Activated T-helper 2 cell treated with anti-CD3 and anti-CD28 coated beads, Interferon-gamma antibody, Interleukin-2, Interleukin-4, amounts not matched to agents 10 μg/mL and 5 μg/mL and 100 μg/mL, durations not matched to agents 14 hours and 24 hours and 36 hours (primary cell): Measurements from ENCODE around the gene PRTG. TPM values are rescaled to one million over a fixed set of nuclear protein-coding genes. Genes with fewer than 3 reads are reported as not detected.
"Not testable (repeated sequence)": the region's sequence is repeated elsewhere in the genome, so short reads cannot be mapped to it uniquely, and the experiment has no call there.

ENCODE experiments used
- DNase-seq: peaks from one replicate; pipeline ENCODE4 v3.0.0; 2021; ENCODE audit warnings: low spot score
- H3K27ac Mint-ChIP-seq: one replicate; pipeline ENCODE4 v1.8.0; 2021; ENCODE audit warnings: mixed read lengths
- H3K27me3 Mint-ChIP-seq: one replicate; pipeline ENCODE4 v1.8.0; 2021; ENCODE audit warnings: low read depth, mixed read lengths
- H3K36me3 Mint-ChIP-seq: one replicate; pipeline ENCODE4 v1.8.0; 2021; ENCODE audit warnings: low read depth, mixed read lengths
- H3K4me1 Mint-ChIP-seq: one replicate; pipeline ENCODE4 v1.8.0; 2021; ENCODE audit warnings: low read depth, mixed read lengths
- H3K4me3 Mint-ChIP-seq: one replicate; pipeline ENCODE4 v1.8.0; 2021; ENCODE audit warnings: low read depth, mild to moderate bottlenecking, moderate library complexity, mixed read lengths
- H3K9me3 Mint-ChIP-seq: one replicate; pipeline ENCODE4 v1.8.0; 2021; ENCODE audit warnings: mixed read lengths
- intact Hi-C: fragments of 100-400 bp; cut with micrococcal nuclease; formaldehyde crosslinking; loops from one replicate; pipeline ENCODE4 v1.15.1; 2023
- total RNA-seq: library from RNA; stranded (reverse); gene quantifications from 2 replicates; pipeline ENCODE4 v1.2.3, GENCODE V29; 2022

PRTG gene
- total RNA-seq, 1 donor from 2014 or later = 0.66 TPM

DNA sequence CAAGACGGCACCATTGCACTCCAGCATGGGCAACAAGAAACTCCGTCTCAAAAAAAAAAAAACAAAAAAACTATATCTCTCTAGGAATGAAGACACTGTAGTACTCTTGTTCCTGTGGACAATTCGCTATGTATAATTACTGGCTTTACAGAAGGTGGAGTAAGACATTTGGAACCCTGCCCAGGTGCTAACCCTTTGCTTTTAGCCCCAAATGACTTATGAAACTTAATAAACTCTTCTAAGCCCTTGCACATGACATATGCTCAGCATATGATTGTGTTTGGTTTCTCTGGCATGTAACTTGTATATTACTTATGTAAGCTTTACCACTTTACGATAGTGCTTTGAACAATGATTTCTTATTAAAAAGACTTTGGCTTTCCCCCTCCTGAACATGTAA lies 27.3 kb upstream of the PRTG start:
- DNase-seq = no peak
- no peaks in the 10 kb centered on the region for H3K36me3 Mint-ChIP-seq
- H3K4me3 Mint-ChIP-seq = no peak overlapping the region
- intact Hi-C loops = no loop called here
- no peaks in the 10 kb centered on the region for H3K9me3 Mint-ChIP-seq
- no peak overlapping the region for H3K27ac Mint-ChIP-seq
- peaks cover 7% of the 10 kb centered on the region for H3K4me1 Mint-ChIP-seq
- H3K27me3 Mint-ChIP-seq = no peaks in the 10 kb centered on the region

DNA sequence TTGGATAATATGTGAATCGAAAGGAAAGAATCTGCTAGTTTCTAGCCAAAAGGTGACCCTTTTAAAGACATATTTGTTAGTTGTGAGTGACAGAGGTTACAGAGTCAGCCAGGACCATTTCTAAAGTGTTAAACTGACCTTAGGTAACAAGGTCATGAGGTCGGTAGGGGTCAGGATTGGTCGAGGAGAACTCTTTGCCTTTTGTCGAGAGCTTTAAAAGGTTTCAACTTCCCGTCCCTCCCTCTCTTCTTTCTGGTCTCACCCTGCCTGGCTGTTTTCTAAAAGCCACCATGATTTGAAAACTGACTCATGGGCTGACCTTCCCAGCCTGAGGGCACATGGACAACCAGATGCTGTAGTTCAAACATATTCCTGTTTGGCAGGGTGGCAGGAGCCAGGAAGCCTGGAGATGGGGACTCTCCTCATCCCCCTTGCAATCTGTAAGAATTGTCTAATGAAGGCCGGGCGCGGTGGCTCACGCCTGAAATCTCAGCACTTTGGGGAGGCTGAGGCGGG lies 25.8 kb upstream of the PRTG start:
- Mint-ChIP-seq H3K27ac (no peak overlapping the region), H3K4me1 (peaks cover 7% of the 10 kb centered on the region), H3K27me3 (no peaks in the 10 kb centered on the region), H3K9me3 (no peaks in the 10 kb centered on the region), H3K4me3 (no peak overlapping the region), H3K36me3 (no peaks in the 10 kb centered on the region)
- no peak for DNase-seq
- intact Hi-C loops = no loop called here

DNA sequence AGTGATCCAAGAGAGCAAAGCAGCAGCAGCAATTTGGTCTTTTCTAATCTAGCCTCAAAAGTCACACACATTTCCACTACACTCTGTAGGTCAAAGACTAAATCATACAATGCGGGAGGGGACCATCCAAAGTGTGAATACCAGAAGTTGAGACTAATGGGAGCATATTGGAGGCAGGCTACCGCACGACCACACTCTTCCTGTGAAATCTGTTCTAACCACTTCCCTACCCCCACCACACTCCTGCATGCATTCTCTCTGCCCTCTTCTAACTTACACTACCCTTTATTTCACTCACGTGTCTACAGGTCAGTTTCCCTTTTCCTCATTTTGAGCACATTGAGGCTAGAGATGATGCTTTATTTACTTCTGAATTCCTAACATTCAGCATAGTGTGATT lies 23.7 kb upstream of the PRTG start:
- H3K4me3 Mint-ChIP-seq = no peak overlapping the region
- intact Hi-C loops = no loop called here
- no peak for DNase-seq
- peaks cover 7% of the 10 kb centered on the region for H3K4me1 Mint-ChIP-seq
- no peaks in the 10 kb centered on the region for H3K9me3 Mint-ChIP-seq
- H3K27ac Mint-ChIP-seq = no peak overlapping the region
- H3K27me3 Mint-ChIP-seq = no peaks in the 10 kb centered on the region
- H3K36me3 Mint-ChIP-seq = no peaks in the 10 kb centered on the region

GRCh38 chr15:55764398-55764797 lies 21.4 kb upstream of the PRTG start:
- H3K9me3 Mint-ChIP-seq = no peaks in the 10 kb centered on the region
- H3K36me3 Mint-ChIP-seq = no peaks in the 10 kb centered on the region
- intact Hi-C loops = no loop called here
- DNase-seq = no peak
- H3K4me3 Mint-ChIP-seq = no peak overlapping the region
- H3K4me1 Mint-ChIP-seq = peaks cover 7% of the 10 kb centered on the region
- no peak overlapping the region for H3K27ac Mint-ChIP-seq
- H3K27me3 Mint-ChIP-seq = peaks cover 4% of the 10 kb centered on the region

DNA sequence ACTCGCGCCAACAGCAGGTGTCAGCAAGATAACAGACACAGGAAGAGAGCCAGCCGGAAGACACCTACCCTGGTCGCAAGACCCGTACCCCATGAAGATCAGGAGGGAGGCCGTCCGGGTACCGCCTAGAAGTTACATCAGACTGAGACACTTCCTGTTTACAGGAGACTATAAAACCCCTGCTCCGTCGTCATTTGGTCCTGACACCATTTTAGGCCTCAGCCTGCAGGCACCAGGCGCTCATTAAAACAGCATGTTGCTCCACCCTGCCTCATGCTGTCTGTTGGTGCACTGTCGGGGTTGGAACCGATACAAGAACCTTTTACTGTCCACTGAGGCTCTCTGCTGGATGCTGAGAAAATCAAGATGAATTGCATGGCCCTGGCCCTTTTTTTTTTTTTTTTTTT lies 15.6 kb upstream of the PRTG start:
- Mint-ChIP-seq H3K27me3 (peaks cover 12% of the 10 kb centered on the region), H3K4me3 (no peak overlapping the region), H3K36me3 (no peaks in the 10 kb centered on the region), H3K4me1 (no peaks in the 10 kb centered on the region), H3K9me3 (no peaks in the 10 kb centered on the region), H3K27ac (no peak overlapping the region)
- intact Hi-C loops = no loop called here
- no peak for DNase-seq

- not testable (repeated sequence) for DNase-seq
Observed at GRCh38 chr15:55753433-55753832, 10.5 kb upstream of the PRTG start.

DNA sequence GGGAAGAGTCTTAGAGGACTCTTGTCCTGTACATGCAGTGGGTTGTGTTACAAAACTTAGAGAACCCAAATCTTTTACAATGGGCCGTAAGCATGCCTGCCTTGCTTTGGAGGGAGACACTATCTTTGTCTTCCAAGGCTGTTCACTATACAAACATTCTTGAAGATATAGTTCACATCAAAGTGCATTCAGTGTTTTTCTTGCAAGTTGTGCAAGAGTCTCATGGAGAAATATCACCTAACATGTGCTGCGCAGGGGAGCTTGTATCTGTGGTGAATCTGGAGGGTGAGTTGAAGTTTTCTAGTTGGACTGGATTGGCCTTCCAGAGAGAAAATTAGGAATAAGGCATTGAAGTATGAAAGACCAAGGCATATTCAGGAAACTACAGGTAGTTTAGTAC lies 7.8 kb upstream of the PRTG start:
- peaks cover 24% of the 10 kb centered on the region for H3K27me3 Mint-ChIP-seq
- no peaks in the 10 kb centered on the region for H3K36me3 Mint-ChIP-seq

More at GRCh38 chr15:55753433-55753832, 10.5 kb upstream of the PRTG start:
- H3K4me1 Mint-ChIP-seq, H3K27ac Mint-ChIP-seq, H3K4me3 Mint-ChIP-seq, intact Hi-C loops, H3K9me3 Mint-ChIP-seq, H3K36me3 Mint-ChIP-seq: not testable (repeated sequence)
- H3K27me3 Mint-ChIP-seq = peaks cover 23% of the 10 kb centered on the region

GRCh38 chr15:55743729-55744655 lies 1.0 kb upstream of the PRTG start:
- intact Hi-C loops = loop anchor here (5.0 kb wide), 2 partner anchors 92 to 157 kb away; partner anchors contain the start of gene PYGO1
- no peak for DNase-seq
- Mint-ChIP-seq H3K4me1 (peaks cover 4% of the 10 kb centered on the region), H3K4me3 (peak overlapping the region; percentile 54), H3K27ac (no peak overlapping the region), H3K27me3 (peaks cover 33% of the 10 kb centered on the region), H3K9me3 (no peaks in the 10 kb centered on the region), H3K36me3 (no peaks in the 10 kb centered on the region)

More for the DNA sequence above, 7.8 kb upstream of the PRTG start:
- H3K9me3 Mint-ChIP-seq = no peaks in the 10 kb centered on the region
- intact Hi-C loops = no loop called here
- no peak overlapping the region for H3K4me3 Mint-ChIP-seq
- no peaks in the 10 kb centered on the region for H3K4me1 Mint-ChIP-seq
- no peak overlapping the region for H3K27ac Mint-ChIP-seq
- no peak for DNase-seq

DNA sequence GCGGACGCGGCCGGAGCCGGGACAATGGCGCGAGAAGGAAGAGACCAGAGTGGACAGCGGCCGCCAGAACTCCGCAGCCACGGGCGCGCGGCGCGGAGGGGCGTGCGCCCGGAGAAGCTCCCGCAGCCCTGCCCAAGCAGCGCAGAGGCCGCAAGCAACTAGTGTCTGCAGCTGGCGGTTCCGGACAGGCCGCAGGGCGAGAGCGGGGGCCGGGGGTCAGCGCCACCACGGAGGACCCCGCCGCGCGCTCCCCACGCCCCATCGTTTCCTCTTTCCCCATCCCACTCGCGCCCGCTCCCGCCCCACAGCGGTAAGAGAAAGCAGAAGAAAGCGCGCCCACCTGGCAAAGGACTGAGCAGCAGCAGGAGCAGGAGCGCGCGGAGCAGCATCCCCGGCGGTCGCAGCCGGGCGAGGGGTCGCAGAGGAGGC lies 440 bp downstream of the PRTG start:
- no peaks in the 10 kb centered on the region for H3K36me3 Mint-ChIP-seq
- peaks cover 4% of the 10 kb centered on the region for H3K4me1 Mint-ChIP-seq
- H3K4me3 Mint-ChIP-seq = peak overlapping the region; percentile 74
- H3K9me3 Mint-ChIP-seq = no peaks in the 10 kb centered on the region
- peaks cover 38% of the 10 kb centered on the region for H3K27me3 Mint-ChIP-seq
- intact Hi-C loops = loop anchor here (5.0 kb wide), 2 partner anchors 90 to 155 kb away; partner anchors contain the start of gene PYGO1
- no peak overlapping the region for H3K27ac Mint-ChIP-seq
- DNase-seq = peak; percentile 14

GRCh38 chr15:55741833-55742497 lies 987 bp downstream of the PRTG start:
- no peak overlapping the region for H3K27ac Mint-ChIP-seq
- no peaks in the 10 kb centered on the region for H3K36me3 Mint-ChIP-seq
- peaks cover 4% of the 10 kb centered on the region for H3K4me1 Mint-ChIP-seq
- intact Hi-C loops = loop anchor here (2.0 to 5.0 kb wide), 3 partner anchors 61 to 155 kb away; partner anchors contain the start of gene PYGO1
- H3K4me3 Mint-ChIP-seq = no peak overlapping the region
- no peaks in the 10 kb centered on the region for H3K9me3 Mint-ChIP-seq
- no peak for DNase-seq
- H3K27me3 Mint-ChIP-seq = peaks cover 39% of the 10 kb centered on the region

- intact Hi-C loops = loop anchor here (2.0 to 5.0 kb wide), 3 partner anchors 60 to 154 kb away; partner anchors contain the start of gene PYGO1
- Mint-ChIP-seq H3K4me1 (peaks cover 4% of the 10 kb centered on the region), H3K4me3 (no peak overlapping the region)
Observed at GRCh38 chr15:55740981-55741832, 1.7 kb downstream of the PRTG start.

GRCh38 chr15:55740359-55740878 lies 2.5 kb downstream of the PRTG start:
- no peak overlapping the region for H3K27ac Mint-ChIP-seq
- H3K36me3 Mint-ChIP-seq = no peaks in the 10 kb centered on the region
- DNase-seq = no peak
- intact Hi-C loops = loop anchor here (2.0 to 5.0 kb wide), 3 partner anchors 60 to 153 kb away; partner anchors contain the start of gene PYGO1
- peaks cover 4% of the 10 kb centered on the region for H3K4me1 Mint-ChIP-seq
- peaks cover 50% of the 10 kb centered on the region for H3K27me3 Mint-ChIP-seq
- no peak overlapping the region for H3K4me3 Mint-ChIP-seq
- no peaks in the 10 kb centered on the region for H3K9me3 Mint-ChIP-seq

More at GRCh38 chr15:55740981-55741832, 1.7 kb downstream of the PRTG start:
- DNase-seq = no peak
- H3K36me3 Mint-ChIP-seq = no peaks in the 10 kb centered on the region
- no peaks in the 10 kb centered on the region for H3K9me3 Mint-ChIP-seq
- no peak overlapping the region for H3K27ac Mint-ChIP-seq
- peaks cover 44% of the 10 kb centered on the region for H3K27me3 Mint-ChIP-seq
